Smooth muscle cell (in vitro differentiated cells): ENCODE data around the gene TKTL1. TPM values are rescaled to one million over a fixed set of nuclear protein-coding genes. Genes with fewer than 3 reads are reported as not detected.

Experiments used
- DNase-seq: peaks from one replicate; lab custom pipeline; 2025; ENCODE audit not compliant: unreplicated experiment; lab: John Stamatoyannopoulos, UW
- H2AFZ ChIP-seq: fragments of 200-600 bp; sonication (generic); 2 replicates; pipeline ENCODE4 v1.6.0; 2016; ENCODE audit warnings: antibody characterized with exemption, low read depth, mild to moderate bottlenecking
- H3F3A ChIP-seq: fragments of 200-600 bp; sonication (generic); 2 replicates; pipeline ENCODE4 v1.6.0; 2017; ENCODE audit warnings: antibody characterized with exemption, low read depth
- H3K27ac ChIP-seq: fragments of 200-600 bp; sonication (generic); 2 replicates; pipeline ENCODE4 v1.5.1; 2016; ENCODE audit warnings: low read depth, mild to moderate bottlenecking
- H3K27me3 ChIP-seq: fragments of 200-600 bp; sonication (generic); 2 replicates; pipeline ENCODE4 v1.6.1; 2016; ENCODE audit warnings: low read depth, mild to moderate bottlenecking
- H3K36me3 ChIP-seq: fragments of 200-600 bp; sonication (generic); 2 replicates; pipeline ENCODE4 v1.5.1; 2016; ENCODE audit warnings: low read depth
- H3K4me1 ChIP-seq: fragments of 200-600 bp; sonication (generic); 2 replicates; pipeline ENCODE4 v1.5.1; 2016; ENCODE audit warnings: low read depth
- H3K4me2 ChIP-seq: fragments of 200-600 bp; sonication (generic); 2 replicates; pipeline ENCODE4 v1.6.0; 2016; ENCODE audit warnings: mild to moderate bottlenecking
- H3K4me3 ChIP-seq: fragments of 200-600 bp; sonication (generic); 2 replicates; pipeline ENCODE4 v1.5.1; 2016; ENCODE audit warnings: mild to moderate bottlenecking
- H3K79me2 ChIP-seq: fragments of 200-600 bp; sonication (generic); 2 replicates; pipeline ENCODE4 v1.6.0; 2016; ENCODE audit warnings: low read depth, mild to moderate bottlenecking
- H3K9ac ChIP-seq: fragments of 200-600 bp; sonication (generic); 2 replicates; pipeline ENCODE4 v1.6.0; 2016; ENCODE audit warnings: low read depth
- H3K9me3 ChIP-seq: fragments of 200-600 bp; sonication (generic); replicated peaks from 2 replicates; pipeline ENCODE4 v1.5.1; 2016; ENCODE audit warnings: low read depth
- H4K20me1 ChIP-seq: fragments of 200-600 bp; sonication (generic); 2 replicates; pipeline ENCODE4 v1.6.0; 2016; ENCODE audit warnings: low read depth
- CTCF ChIP-seq: fragments of 200-600 bp; sonication (generic); IDR thresholded peaks from 2 replicates; pipeline ENCODE4 v1.5.1; 2017; ENCODE audit warnings: borderline replicate concordance, mild to moderate bottlenecking, antibody characterized with exemption; ENCODE audit not compliant: insufficient read depth, poor library complexity, severe bottlenecking
- WGBS: methylation state at CpG from one replicate; pipeline ENCODE4 v1.1.7; 2016; ENCODE audit warnings: low lambda C conversion rate; 5-methylcytosine and 5-hydroxymethylcytosine counted together
- polyA plus RNA-seq: library from polyadenylated mRNA; unstranded; fragments of >200 nt; fragmentation: Nextera tagmentation; extraction: Ambion mirVana; gene quantifications from 2 replicates; pipeline ENCODE4 v1.2.1, GENCODE V29; 2016
- total RNA-seq: library from RNA; depleted of rRNA; stranded (reverse); fragments of >200 nt; gene quantifications from 2 replicates; pipeline ENCODE4 v1.2.3, GENCODE V29; 2014

The TKTL1 gene
- total and polyA plus RNA-seq, 2 experiments from 2014 or later = not detected

- no peak for DNase-seq
- TF ChIP-seq CTCF = no peak
- Histone ChIP-seq H2AFZ (no peak overlapping the region), H3K4me1 (no peaks in the 10 kb centered on the region), H3K36me3 (no peaks in the 10 kb centered on the region), H3F3A (peaks cover 6% of the 10 kb centered on the region), H3K27me3 (no peaks in the 10 kb centered on the region), H3K4me2 (peak overlapping the region; percentile 31), H3K27ac (peak overlapping the region; percentile 99), H3K9ac (no peak overlapping the region), H3K79me2 (peaks cover 58% of the 10 kb centered on the region), H3K4me3 (no peak overlapping the region), H3K9me3 (no peaks in the 10 kb centered on the region), H4K20me1 (peaks cover 86% of the 10 kb centered on the region)
- WGBS = 92% methylated on average over 11 of the region's 11 CpGs
Measured at GRCh38 chrX:154366666-154367055, 71.1 kb downstream of the TKTL1 start.

- H3F3A ChIP-seq = peaks cover 6% of the 10 kb centered on the region
- WGBS = 91% methylated on average over 29 of the region's 31 CpGs
- H3K27me3 ChIP-seq = no peaks in the 10 kb centered on the region
- no peaks in the 10 kb centered on the region for H3K4me1 ChIP-seq
- H2AFZ ChIP-seq = no peak overlapping the region
- no peak overlapping the region for H3K4me3 ChIP-seq
- no peaks in the 10 kb centered on the region for H3K9me3 ChIP-seq
- peak overlapping the region; percentile 80 for H3K4me2 ChIP-seq
- no peak for TF ChIP-seq CTCF
- no peak for DNase-seq
- no peaks in the 10 kb centered on the region for H3K36me3 ChIP-seq
- H3K79me2 ChIP-seq = peaks cover 68% of the 10 kb centered on the region
- peaks cover 76% of the 10 kb centered on the region for H4K20me1 ChIP-seq
- peak overlapping the region; percentile 99 for H3K27ac ChIP-seq
- peak overlapping the region; percentile 94 for H3K9ac ChIP-seq
Measured at GRCh38 chrX:154367474-154368308, 72.1 kb downstream of the TKTL1 start.

GRCh38 chrX:154368630-154369448 lies 73.2 kb downstream of the TKTL1 start:
- peak overlapping the region; percentile 99 for H3K27ac ChIP-seq
- peaks cover 6% of the 10 kb centered on the region for H3F3A ChIP-seq
- no peaks in the 10 kb centered on the region for H3K9me3 ChIP-seq
- H3K27me3 ChIP-seq = no peaks in the 10 kb centered on the region
- H3K79me2 ChIP-seq = peaks cover 67% of the 10 kb centered on the region
- H3K36me3 ChIP-seq = no peaks in the 10 kb centered on the region
- peak; percentile 38 for DNase-seq
- H3K4me3 ChIP-seq = peak overlapping the region; percentile 76
- H4K20me1 ChIP-seq = peaks cover 65% of the 10 kb centered on the region
- H3K9ac ChIP-seq = peak overlapping the region; percentile 94
- peak overlapping the region; percentile 80 for H3K4me2 ChIP-seq
- no peak overlapping the region for H2AFZ ChIP-seq
- WGBS = 57% methylated on average over 10 of the region's 16 CpGs
- no peak for TF ChIP-seq CTCF
- H3K4me1 ChIP-seq = no peaks in the 10 kb centered on the region
